Measurements from ENCODE around the gene MACROD2. TPM values are rescaled to one million over a fixed set of nuclear protein-coding genes. Genes with fewer than 3 reads are reported as not detected.

MACROD2 gene
- polyA plus RNA-seq, 1 donor from 2014 or later = 23.2 TPM

DNA sequence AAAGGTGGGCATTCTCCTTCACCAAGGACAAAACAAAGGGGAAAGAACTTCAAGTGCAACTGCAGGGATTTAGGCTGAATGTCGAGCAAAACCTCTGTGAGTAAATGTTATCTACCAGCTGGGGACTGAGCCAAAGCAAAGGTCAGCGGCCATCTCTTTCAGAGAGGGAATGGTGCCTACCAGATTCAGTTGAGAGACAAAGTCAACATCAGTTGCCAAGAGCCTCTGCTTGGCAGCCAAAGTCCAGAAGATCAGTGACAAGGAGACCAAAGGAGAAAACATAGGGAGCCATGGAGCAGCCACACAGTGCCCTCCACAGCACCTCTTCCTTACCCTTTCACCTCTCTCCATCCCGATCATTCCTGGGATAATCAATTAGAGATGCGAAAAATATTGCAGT, 2105.5 kb downstream of the MACROD2 start:
- no peak overlapping the region for H3K4me3 ChIP-seq (ENCODE audit: low read length)
- no peaks in the 10 kb centered on the region for H3K27me3 ChIP-seq (ENCODE audit: insufficient read depth, low read depth, low read length)
- H2AFZ ChIP-seq (ENCODE audit: low read depth, low read length) = no peak overlapping the region
- no peaks in the 10 kb centered on the region for H3K36me3 ChIP-seq (ENCODE audit: insufficient read depth, low read length)
- H3K79me2 ChIP-seq (replicated peaks; ENCODE audit: insufficient read depth, low read length) = no peaks in the 10 kb centered on the region
- H3F3A ChIP-seq (ENCODE audit: insufficient read depth, low read length, poor library complexity, severe bottlenecking) = no peaks in the 10 kb centered on the region
- no peaks in the 10 kb centered on the region for H4K20me1 ChIP-seq (ENCODE audit: insufficient read depth)
- no peaks in the 10 kb centered on the region for H3K9me3 ChIP-seq (ENCODE audit: low read length)
- H3K9ac ChIP-seq (ENCODE audit: low read length) = no peak overlapping the region
- H3K27ac ChIP-seq (ENCODE audit: low read length) = no peak overlapping the region
- H3K4me2 ChIP-seq (ENCODE audit: low read length) = no peak overlapping the region
- TF ChIP-seq RAD21 (conservative IDR thresholded peaks at IDR 0.05) (no peak), POLR2AphosphoS5 (IDR thresholded peaks at IDR 0.05) (no peak), EP300 (conservative IDR thresholded peaks at IDR 0.05; ENCODE audit: poor library complexity, severe bottlenecking) (no peak), MXI1 (conservative IDR thresholded peaks at IDR 0.05; ENCODE audit: poor library complexity, severe bottlenecking) (no peak), EZH2 (IDR thresholded peaks at IDR 0.05; ENCODE audit: borderline replicate concordance, insufficient read depth, low read length, poor library complexity, severe bottlenecking) (no peak), SMC3 (conservative IDR thresholded peaks at IDR 0.05; ENCODE audit: poor library complexity) (no peak), TAF1 (IDR thresholded peaks at IDR 0.05; ENCODE audit: low read depth) (no peak)
- TF ChIP-seq, protein P1, sequence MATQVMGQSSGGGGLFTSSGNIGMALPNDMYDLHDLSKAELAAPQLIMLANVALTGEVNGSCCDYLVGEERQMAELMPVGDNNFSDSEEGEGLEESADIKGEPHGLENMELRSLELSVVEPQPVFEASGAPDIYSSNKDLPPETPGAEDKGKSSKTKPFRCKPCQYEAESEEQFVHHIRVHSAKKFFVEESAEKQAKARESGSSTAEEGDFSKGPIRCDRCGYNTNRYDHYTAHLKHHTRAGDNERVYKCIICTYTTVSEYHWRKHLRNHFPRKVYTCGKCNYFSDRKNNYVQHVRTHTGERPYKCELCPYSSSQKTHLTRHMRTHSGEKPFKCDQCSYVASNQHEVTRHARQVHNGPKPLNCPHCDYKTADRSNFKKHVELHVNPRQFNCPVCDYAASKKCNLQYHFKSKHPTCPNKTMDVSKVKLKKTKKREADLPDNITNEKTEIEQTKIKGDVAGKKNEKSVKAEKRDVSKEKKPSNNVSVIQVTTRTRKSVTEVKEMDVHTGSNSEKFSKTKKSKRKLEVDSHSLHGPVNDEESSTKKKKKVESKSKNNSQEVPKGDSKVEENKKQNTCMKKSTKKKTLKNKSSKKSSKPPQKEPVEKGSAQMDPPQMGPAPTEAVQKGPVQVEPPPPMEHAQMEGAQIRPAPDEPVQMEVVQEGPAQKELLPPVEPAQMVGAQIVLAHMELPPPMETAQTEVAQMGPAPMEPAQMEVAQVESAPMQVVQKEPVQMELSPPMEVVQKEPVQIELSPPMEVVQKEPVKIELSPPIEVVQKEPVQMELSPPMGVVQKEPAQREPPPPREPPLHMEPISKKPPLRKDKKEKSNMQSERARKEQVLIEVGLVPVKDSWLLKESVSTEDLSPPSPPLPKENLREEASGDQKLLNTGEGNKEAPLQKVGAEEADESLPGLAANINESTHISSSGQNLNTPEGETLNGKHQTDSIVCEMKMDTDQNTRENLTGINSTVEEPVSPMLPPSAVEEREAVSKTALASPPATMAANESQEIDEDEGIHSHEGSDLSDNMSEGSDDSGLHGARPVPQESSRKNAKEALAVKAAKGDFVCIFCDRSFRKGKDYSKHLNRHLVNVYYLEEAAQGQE (IDR thresholded peaks at IDR 0.05; ENCODE audit: borderline replicate concordance) = no peak
- TF ChIP-seq, protein P2, sequence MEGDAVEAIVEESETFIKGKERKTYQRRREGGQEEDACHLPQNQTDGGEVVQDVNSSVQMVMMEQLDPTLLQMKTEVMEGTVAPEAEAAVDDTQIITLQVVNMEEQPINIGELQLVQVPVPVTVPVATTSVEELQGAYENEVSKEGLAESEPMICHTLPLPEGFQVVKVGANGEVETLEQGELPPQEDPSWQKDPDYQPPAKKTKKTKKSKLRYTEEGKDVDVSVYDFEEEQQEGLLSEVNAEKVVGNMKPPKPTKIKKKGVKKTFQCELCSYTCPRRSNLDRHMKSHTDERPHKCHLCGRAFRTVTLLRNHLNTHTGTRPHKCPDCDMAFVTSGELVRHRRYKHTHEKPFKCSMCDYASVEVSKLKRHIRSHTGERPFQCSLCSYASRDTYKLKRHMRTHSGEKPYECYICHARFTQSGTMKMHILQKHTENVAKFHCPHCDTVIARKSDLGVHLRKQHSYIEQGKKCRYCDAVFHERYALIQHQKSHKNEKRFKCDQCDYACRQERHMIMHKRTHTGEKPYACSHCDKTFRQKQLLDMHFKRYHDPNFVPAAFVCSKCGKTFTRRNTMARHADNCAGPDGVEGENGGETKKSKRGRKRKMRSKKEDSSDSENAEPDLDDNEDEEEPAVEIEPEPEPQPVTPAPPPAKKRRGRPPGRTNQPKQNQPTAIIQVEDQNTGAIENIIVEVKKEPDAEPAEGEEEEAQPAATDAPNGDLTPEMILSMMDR (IDR thresholded peaks at IDR 0.05; ENCODE audit: poor library complexity, severe bottlenecking) = no peak
- no peaks in the 10 kb centered on the region for H3K9me2 ChIP-seq (ENCODE audit: insufficient read depth, low read length)

Small RNA genes within 50 kb of the gene (small RNA-seq; reads per million reads assigned to genes)
- gene RN7SL864P (0 reads per million in 3 experiments), gene RNA5SP475 (0 reads per million in 3 experiments), gene RNU6-1159P (0 reads per million in 3 experiments), gene RNU6-115P (0 to 0.46 (median 0.06) reads per million in 3 experiments), gene RNU6-228P (5.6 to 22.3 (median 8.0) reads per million in 3 experiments), gene RNU6-278P (0 reads per million in 3 experiments), gene RPS3P1 (0 reads per million in 3 experiments)

Other genes with a start within 250 kb of the MACROD2 start
- gene ESF1, start 210.6 kb upstream of the MACROD2 start, polyA plus RNA-seq = 6.4 and 10.0 TPM in 2 replicates
- gene NDUFAF5, start 210.5 kb upstream of the MACROD2 start, polyA plus RNA-seq = 65.8 and 103 TPM in 2 replicates
- not detected in 2 replicates for gene SEL1L2, start 4.9 kb upstream of the MACROD2 start, polyA plus RNA-seq